Ramos (cell line): ENCODE measurements around the gene RELN.

Experiments
- in situ Hi-C: fragments of 300-500 bp; cut with MboI; formaldehyde crosslinking; loops from one replicate; pipeline ENCODE4 v1.14.3; 2022; ENCODE audit warnings: low sequenced_read_pairs; ENCODE audit not compliant: unreplicated experiment

RELN gene

DNA sequence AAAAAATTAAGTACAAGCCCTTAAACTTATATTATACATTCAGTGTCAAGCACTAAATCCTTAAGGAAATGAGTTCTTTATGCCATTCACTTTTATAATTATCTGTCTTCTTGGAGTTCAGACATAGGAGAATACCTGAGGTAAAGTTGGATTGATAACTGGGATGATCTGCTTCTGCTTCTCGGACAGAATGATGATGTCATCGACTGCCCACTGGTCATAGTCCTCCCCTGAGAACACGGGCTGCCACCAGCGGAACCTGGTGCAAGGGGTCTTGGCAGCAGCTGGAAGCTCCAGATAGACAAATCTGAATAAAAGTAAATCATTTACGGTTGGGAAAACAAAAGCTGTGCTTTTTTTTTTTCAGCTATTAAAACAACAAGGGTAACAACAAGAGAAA, 395.3 kb downstream of the RELN start:
- in situ Hi-C loops = no loop called here

DNA sequence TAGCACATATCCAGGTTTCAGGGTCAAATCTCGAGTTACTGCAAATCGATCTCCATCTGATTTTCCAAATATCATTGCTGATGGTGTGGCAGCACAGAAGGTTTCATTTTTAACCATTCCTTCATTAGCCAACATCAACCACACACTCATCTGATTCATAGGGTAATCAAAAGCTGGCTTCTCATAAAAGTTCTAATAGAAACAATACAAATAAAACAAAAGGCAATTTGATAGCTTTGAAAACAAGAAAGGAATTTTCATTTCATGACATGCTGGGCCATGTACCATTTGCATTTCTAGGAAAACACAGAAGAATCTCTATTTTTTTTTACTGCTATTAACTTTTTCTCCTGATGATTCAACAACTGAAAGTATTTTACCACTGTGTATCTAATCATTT, 395.8 kb downstream of the RELN start:
- in situ Hi-C loops = no loop called here

DNA sequence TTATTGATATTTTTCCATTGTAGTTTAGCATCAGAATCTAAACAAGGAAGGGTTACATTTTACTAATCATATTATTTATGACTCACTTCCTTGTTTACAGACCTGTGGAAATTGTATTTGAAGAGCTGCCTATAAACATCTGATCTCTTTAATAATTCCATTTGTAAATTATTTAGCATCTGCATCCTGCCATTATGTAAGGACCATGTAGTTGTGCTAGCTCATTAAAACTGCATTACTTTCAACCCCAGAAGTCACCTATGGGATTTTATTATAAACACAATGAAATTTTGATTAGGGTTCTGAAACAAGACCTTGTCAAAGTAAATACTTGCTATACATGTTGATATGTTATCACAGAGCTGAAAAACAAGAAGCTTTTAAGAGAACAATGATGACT, 396.6 kb downstream of the RELN start:
- in situ Hi-C loops = no loop called here

DNA sequence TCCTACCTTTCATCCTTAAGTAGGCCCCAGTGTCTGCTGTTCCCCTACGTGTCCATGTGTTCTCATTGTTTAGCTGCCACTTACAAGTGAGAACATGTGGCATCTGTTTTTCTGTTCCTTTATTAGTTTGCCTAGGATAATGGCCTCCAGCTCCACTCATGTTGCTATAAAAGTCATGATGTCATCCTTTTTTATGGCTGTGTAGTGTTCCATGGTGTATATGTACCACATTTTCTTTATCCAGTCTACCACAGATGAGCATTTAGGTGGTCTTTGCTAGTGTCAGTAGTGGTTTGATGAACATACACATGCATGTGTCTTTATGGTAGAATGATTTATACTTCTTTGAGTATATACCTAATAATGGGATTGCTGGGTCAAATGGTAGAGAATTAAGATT, 397.3 kb downstream of the RELN start:
- in situ Hi-C loops = no loop called here

DNA sequence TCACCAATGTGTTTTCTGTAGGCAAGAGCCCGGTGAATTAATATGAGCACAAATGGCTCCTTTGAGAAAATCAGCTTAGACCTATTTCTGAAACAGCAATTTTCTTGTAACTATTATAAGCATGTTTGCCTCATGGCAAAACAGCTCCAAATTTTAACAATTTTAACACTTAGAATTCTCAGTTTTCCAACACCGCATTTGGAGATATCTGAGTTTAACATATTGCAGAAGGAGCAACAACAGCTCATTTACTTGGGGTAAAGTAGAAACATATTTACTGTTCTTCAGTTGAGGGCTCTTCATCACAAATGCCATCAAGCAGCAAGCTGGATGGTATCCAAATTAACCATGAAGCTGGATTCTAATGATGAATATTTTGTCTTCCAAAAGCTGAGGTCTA, 409.4 kb downstream of the RELN start:
- in situ Hi-C loops = no loop called here

DNA sequence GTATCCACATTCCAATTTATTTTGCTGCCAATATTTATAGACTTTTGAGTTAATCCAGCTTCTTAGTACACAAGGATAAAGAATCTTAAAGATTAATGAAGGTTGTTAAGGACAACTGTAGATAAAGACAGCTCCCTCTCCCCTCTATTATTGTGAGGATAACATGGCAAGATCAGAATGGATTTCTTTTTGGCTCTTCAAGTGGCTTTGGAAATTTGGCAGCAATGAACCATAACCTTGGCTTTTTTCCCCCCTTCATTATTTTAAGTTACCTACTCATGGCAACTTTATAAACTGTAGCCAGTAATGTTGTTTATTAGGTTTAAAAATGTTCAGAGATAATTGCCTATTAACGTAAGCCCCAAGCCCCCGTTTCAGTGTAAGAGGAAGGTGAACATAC, 412.4 kb downstream of the RELN start:
- in situ Hi-C loops = no loop called here

DNA sequence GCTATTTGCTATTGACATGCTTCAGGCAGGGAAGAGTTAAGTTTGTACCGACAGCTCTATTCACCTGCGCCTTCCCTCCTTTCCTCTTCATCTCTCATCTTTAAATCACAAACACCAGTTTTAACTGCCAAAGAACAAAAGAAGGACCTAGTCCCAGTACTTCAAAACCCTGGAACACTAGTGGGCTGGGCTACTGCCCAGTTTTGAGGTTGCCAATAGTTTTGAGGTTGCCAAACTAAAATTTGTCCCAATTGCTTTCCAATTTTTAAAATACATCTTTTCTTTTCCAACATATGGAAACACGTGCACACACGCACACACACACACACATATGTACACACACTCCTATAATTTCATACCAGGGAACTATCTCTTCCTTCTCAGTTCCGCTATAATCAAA, 412.8 kb downstream of the RELN start:
- in situ Hi-C loops = no loop called here

DNA sequence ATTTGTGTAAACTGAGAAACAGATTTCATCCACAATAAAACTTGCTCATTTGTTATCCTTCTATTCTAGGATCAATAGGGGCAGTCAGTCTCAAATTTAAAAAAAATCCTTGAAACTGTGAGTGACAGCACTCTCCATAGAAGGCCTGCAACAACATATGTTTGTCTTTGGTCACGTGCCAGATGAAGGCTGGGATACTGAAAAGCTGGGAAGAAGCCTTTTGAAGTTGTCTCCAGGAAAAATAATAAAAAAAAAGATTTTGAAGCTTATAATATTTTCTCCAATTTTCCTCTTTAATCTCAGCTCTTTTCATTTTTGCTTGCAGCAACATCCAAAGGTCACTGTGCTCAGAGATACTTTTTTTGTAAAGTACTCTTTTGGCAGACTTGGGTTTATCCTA, 414.9 kb downstream of the RELN start:
- in situ Hi-C loops = no loop called here

DNA sequence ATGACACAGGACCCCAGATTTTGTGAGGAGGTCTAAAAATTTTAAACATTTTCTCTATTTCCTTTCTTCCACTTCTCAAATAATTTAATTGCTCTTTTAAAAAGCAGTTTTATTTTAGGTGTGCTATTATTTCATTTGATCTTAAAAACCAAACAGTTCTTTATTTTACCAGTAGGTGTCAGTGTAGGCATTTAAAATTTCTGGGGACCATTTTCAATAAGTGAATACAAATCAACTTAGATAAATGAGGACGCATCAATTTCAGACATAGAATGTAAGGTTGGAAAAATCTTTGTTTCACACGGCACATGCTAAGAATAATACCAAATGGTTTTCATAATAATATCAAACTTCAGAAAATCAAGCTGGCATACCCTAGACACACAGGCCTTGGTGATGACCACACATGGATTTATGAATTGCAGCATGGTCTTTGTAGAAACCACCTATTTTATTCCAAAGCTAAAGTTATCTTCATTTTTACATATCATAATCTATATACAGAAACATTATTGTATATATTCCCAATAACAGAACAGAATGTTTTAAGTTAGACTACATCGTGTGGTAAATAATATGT, 415.9 kb downstream of the RELN start:
- in situ Hi-C loops = no loop called here

DNA sequence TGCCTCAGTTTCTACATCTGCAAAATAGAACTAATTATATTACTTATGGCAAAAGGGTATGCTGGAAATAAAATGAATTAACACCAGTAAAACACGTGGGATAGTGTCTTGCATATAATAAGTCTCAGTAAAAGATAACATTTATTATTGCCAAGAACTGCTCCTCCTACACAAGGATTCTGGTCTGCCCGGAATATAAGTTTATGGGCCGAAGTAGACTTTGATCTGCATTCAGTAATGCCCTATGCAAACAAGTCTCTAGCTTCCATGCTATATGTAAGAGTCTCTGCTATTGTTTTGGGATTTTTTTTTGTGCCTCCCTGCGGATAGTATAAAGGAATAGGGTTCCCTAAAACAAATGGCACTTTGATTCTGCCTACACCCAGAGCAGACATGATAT, 417.9 kb downstream of the RELN start:
- in situ Hi-C loops = no loop called here

DNA sequence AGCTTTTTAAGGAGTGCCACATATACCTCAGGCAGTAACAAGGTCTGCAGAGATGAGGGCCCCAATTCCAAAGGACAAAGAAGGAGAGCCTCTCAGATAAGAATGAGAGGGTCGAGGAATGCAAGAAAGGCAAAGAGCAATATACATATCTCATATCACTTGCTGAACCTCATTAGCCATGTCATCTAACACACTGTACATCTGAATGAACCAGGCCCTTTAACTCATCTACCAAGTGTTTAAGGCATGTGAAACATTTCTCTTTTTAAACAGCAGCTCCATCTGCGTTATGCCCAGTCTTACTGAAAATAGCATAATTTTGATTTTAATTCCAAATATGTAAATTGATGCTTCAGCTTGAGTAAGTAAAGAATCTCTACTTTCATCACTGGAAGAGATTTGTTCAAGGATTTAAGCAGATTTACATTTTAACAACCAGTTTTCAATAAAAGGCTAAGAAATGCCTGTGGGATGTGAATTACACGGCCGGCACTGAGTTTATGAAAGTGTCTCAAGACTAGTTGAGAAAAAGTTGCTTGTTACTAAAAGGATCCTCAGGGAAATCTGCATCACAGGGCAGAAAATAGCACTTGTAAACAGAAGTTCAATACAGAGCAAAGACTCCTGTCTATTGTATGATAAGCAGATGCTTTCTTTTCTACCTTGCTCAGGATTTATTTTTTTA, 419.7 kb downstream of the RELN start:
- in situ Hi-C loops = no loop called here

DNA sequence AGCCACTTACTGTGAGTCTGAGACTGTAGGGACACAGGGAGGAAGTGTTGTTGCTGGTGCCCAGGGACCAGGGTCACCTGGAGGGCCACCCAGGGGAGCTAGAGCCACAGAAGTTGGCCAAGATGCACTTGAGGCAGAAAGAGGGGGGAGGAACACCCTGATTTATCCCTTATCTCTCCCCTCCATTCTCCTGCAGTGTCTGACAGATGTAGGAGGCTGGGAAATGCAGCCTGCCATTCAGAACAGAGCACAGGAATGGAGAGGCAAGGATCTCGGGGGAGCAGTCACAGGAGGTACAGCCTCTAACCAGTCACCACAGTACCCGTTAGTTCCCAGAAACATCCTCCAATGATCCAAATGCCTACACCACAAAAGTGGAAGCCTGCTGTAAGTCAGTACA, 425.0 kb downstream of the RELN start:
- in situ Hi-C loops = no loop called here

DNA sequence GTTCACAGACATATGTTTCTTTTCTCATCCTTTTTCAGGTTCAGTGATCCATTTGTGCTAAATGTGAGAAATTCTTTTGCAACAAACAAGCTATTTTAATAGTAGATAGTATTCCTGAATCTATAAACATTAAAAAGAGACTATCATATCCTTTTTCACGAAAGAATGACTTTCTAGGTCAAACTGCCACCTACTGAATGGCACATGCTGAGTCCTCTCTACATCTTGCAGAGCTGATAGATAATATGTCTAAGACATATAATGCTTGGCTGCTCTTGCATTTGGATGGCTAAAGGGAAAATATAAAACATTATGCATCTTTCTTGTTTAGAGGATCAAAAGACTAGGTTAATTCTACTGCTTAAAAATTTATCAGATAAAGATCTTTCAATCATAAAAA, 429.3 kb downstream of the RELN start:
- in situ Hi-C loops = no loop called here

DNA sequence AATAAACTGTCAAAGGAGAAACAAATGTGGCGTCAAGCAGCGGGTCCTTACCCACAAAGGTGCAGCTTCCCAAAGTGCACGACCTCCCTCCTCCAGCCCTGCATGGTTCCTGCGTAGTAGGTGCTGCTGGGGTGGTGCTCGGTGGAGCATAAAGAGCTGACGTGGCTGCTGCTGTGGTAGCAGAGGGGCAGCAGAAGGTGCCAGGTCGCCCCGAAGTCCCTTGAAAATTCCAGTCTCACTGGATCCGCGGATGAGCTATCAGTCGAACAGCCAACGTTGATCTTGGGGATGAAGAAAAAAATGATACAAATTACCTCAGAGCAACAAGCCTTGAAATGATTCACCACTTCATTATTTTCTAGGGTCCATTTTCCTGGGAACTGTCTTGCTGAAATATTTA, 438.4 kb downstream of the RELN start:
- in situ Hi-C loops = no loop called here

DNA sequence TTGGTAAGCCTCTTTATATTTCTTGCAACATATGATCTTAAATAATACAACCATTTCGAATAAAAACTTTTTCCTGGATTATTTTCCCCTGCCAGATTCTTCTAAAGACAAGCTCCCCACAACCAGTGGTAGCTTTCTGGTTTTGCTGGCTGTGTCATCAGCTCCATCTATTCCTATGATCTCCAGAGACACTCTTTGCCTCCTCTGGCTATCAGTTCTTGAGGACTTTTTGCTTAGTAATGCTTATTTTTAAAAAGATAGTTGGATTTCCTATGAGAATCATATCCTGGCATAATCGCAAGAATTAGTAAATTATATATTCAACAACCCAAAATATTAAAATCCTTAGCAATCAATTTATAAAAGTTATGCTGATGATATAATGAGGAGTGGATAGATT, 439.7 kb downstream of the RELN start:
- in situ Hi-C loops = no loop called here

DNA sequence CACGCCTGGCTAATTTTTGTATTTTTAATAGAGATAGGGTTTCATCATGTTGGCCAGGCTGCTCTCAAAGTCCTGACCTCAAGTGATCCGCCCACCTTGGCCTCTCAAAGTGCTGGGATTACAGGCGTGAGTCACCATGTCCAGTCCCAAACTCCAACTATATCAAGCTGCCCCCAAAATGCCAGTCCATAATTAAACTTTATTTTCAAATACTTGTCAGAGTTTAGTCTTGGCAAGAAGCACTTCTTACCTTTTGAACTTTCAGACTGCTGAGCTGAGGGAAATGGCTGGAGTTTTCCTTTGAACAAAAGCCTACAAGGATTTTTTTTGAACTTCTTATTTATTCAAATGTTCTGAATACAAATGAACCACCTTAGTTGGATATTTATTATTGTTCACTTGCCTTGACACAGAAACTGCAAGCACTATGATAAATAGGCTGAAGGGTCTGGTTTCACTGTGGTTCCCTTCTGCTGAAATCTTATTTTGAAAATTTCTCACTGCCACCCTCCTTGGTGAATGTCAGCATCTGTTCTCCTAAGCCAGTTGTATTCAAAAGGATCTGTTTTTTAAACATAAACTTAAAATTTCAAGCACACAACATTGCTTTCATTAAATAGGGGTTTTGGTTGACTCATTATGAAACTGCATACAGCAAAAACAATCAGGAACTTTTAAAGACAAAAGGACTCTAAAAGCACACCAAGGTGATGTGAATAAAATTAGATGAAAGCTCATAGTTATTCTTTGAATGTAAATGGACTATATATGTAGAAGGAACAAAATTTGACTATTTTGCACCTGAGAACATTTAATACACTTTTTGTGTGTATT, 441.8 kb downstream of the RELN start:
- in situ Hi-C loops = no loop called here

DNA sequence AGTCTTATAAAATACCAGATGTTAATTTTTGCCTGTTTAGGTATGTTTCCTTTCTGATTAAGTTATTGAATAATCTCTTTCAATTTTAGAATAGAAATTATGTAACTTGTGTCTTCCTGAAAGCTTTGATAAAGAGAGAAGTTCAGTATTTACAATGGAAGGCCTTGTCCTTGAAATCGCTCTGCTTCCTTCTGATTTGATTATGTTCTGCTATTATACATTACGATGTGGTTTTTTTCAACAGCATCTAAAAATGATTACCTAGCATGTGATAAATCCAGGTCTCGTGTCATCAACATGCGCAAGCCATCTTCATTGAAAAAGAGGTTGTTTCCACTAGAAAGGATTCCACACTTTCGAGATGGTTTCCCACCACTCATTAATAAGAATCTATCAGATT, 447.0 kb downstream of the RELN start:
- in situ Hi-C loops = no loop called here

DNA sequence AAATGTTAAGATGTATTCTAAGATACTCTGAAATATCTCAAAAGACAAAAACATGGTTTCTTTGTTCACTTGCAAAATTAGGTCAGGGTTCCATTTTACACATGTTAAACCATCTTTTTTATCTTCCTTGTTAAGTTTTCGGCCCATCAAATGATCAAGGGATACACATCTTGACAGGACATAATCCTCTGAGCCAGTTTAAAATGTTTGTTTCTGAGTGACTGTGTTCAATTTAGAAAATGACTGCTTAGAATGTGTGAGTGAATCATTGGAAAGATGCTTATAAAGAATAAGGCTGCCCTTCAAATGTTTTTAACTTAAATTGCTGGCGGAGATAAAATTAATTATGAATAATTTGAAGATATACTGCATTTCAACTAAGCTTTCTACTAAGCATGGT, 447.5 kb downstream of the RELN start:
- in situ Hi-C loops = no loop called here

DNA sequence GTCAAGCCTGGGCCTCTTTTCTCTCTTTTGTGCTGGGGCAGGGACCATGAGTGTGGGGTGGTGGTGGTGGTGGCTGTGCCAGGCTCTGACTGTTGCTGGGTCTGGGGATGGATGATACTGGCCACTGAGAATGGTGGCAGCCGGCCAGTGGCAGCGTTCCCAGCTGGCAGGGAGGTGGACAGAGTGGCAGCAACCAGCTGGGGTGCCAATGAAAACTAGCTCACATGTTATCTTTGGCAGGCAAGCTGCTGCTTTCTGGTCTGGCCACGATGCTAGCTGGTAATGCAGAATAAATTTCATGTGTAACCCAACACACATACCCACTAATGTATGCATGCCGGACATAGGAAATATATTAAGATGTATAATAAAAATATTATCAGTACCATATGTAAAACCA, 448.4 kb downstream of the RELN start:
- in situ Hi-C loops = no loop called here

DNA sequence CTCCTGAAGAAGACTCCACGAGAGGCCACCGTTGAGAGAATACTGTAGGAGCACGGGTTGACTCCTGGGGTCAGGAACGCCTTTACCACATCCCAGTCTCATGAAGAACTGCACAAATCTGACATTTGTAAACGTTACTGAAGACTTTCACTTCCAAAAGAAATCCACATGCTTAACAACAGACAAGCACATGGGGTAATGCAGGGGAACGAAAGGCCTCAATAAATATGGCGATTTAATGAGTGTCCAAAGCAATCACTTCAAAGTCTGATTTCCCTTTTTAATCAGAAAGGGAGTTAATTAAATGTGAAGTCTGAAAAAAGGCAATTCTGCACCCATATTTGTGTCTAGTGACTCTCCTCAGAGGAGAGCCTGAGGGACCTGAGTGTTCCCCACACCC, 449.1 kb downstream of the RELN start:
- in situ Hi-C loops = no loop called here

DNA sequence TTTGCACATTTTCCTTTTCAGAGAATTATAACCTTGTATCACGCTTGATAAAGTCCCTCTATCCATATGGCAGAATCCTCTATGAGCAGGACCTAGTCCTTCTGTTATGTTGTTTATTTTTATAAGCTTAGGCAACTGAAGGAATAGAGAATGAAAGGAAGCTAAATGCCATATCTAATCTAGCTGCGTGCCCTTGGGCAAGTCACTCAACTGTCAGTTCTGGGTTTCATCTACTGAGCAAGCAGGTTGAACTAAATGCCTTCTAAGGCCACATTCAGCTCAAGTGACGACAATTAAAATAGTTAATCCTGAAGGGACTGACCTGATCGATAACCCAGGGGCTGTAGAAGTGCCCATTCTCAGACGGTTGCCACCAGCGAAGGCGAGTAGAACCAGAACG, 449.6 kb downstream of the RELN start:
- in situ Hi-C loops = no loop called here
